ENCODE data around the gene EFNA5. TPM values are rescaled to one million over a fixed set of nuclear protein-coding genes. Genes with fewer than 3 reads are reported as not detected.

The EFNA5 gene
- total RNA-seq, 6 experiments from 2014 or later, result 0.26 TPM; not detected in 5

GRCh38 chr5:107564931-107565372 lies 105.8 kb downstream of the EFNA5 start:
- no peak for DNase-seq
- no peaks in the 10 kb centered on the region for H3K36me3 Mint-ChIP-seq (ENCODE audit: low read depth)
- peaks cover 12% of the 10 kb centered on the region; the same call in 1 of the 2 replicates for H3K27me3 Mint-ChIP-seq (ENCODE audit: insufficient read depth)
- H3K4me3 Mint-ChIP-seq, result no peak overlapping the region
- peaks cover 5% of the 10 kb centered on the region; the same call in 1 of the 2 replicates for H3K4me1 Mint-ChIP-seq (ENCODE audit: low read depth)
- no peaks in the 10 kb centered on the region for H3K9me3 Mint-ChIP-seq
- no peak for TF ChIP-seq CTCF (IDR thresholded peaks at IDR 0.05)
- no peak overlapping the region for H3K27ac Mint-ChIP-seq

DNA sequence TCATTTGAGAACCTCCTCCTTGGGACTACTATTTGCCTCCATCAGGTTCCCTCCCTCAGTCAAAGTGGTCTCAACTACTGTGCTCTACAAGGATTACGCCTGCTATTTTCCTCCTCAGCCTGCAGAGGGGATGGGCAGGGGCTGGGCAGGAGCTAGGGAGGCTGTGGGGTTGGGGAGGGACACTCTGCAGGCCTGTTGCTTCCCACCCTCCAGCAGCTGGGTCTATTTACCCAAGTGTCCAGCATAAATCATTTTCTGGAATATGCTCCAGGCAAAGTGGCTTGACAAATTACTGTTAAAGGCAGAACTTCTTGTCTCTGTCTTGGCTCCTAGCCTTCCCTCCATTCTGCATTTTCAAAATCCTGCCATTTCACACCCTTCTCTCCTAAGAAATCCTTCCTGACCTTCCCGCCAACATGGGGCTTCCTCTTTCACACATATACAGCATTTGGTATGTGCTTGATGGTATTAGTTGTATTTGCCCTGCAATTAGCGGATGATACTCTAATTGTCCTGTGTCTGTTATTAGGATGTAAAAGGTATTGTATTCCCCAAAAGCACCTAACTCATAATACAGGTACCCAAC lies 106.7 kb downstream of the EFNA5 start:
- no peak overlapping the region for H3K27ac Mint-ChIP-seq
- no peak for DNase-seq
- no peaks in the 10 kb centered on the region for H3K9me3 Mint-ChIP-seq
- no peak overlapping the region for H3K4me3 Mint-ChIP-seq
- H3K27me3 Mint-ChIP-seq (ENCODE audit: insufficient read depth), result peaks cover 12% of the 10 kb centered on the region; the same call in 1 of the 2 replicates
- no peak for TF ChIP-seq CTCF (IDR thresholded peaks at IDR 0.05)
- H3K36me3 Mint-ChIP-seq (ENCODE audit: low read depth), result no peaks in the 10 kb centered on the region
- H3K4me1 Mint-ChIP-seq (ENCODE audit: low read depth), result peaks cover 5% of the 10 kb centered on the region; the same call in 1 of the 2 replicates

- Mint-ChIP-seq H3K27ac (no peak overlapping the region), H3K36me3 (ENCODE audit: low read depth) (no peaks in the 10 kb centered on the region), H3K27me3 (ENCODE audit: insufficient read depth) (peaks cover 5% of the 10 kb centered on the region; the same call in 1 of the 2 replicates), H3K4me1 (ENCODE audit: low read depth) (peaks cover 32% of the 10 kb centered on the region), H3K4me3 (no peak overlapping the region), H3K9me3 (no peaks in the 10 kb centered on the region)
- no peak for TF ChIP-seq CTCF (IDR thresholded peaks at IDR 0.05)
- DNase-seq, result no peak
Measured at GRCh38 chr5:107560377-107560776, 110.4 kb downstream of the EFNA5 start.

- H3K4me3 Mint-ChIP-seq, result no peak overlapping the region
- no peaks in the 10 kb centered on the region for H3K36me3 Mint-ChIP-seq (ENCODE audit: low read depth)
- H3K9me3 Mint-ChIP-seq, result no peaks in the 10 kb centered on the region
- H3K27me3 Mint-ChIP-seq (ENCODE audit: insufficient read depth), result peaks cover 5% of the 10 kb centered on the region; the same call in 1 of the 2 replicates
- no peak overlapping the region for H3K27ac Mint-ChIP-seq
- no peak for TF ChIP-seq CTCF (IDR thresholded peaks at IDR 0.05)
- H3K4me1 Mint-ChIP-seq (ENCODE audit: low read depth), result peaks cover 42% of the 10 kb centered on the region
- no peak for DNase-seq
Measured at GRCh38 chr5:107558823-107559375, 111.8 kb downstream of the EFNA5 start.

DNA sequence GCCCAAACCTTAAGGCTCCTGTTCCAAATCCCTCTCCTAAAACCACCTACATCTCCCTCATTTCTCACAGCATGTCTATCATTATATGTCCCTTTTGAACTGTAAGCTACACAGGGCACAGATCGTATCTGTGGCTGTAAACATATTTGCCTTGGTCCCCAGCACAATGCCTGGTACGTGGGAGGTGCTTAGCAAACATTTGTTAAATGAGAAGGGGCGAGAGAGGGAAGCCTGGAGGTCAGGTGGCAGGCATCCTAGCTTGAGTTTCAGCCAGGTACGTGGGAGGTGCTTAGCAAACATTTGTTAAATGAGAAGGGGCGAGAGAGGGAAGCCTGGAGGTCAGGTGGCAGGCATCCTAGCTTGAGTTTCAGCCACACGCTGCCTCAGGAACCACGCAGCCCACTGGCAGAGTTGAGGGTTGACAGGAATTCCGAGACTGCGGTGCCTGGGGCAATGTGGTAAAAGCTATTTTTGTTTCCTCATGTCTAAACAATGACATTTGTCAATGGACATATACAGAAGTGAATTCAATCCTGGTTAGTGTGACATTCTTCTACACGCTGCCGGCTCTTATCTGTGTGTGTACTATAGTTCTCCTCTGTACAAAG lies 113.6 kb downstream of the EFNA5 start:
- peak overlapping the region; percentile 31; the same call in 1 of the 2 replicates for H3K27ac Mint-ChIP-seq
- H3K4me1 Mint-ChIP-seq (ENCODE audit: low read depth), result peaks cover 54% of the 10 kb centered on the region
- peak; percentile 60 for DNase-seq
- no peaks in the 10 kb centered on the region for H3K36me3 Mint-ChIP-seq (ENCODE audit: low read depth)
- H3K27me3 Mint-ChIP-seq (ENCODE audit: insufficient read depth), result peaks cover 3% of the 10 kb centered on the region; the same call in 1 of the 2 replicates
- H3K4me3 Mint-ChIP-seq, result peak overlapping the region; percentile 43
- no peak for TF ChIP-seq CTCF (IDR thresholded peaks at IDR 0.05)
- H3K9me3 Mint-ChIP-seq, result no peaks in the 10 kb centered on the region
